ENCODE data around the gene NECTIN1.
A peak's percentile ranks its signal among the peaks of the same experiment; 100 is the strongest.

The NECTIN1 gene

GRCh38 chr11:119729951-119730613, 1.1 kb upstream of the NECTIN1 start:
- DNase-seq (ENCODE audit: low spot score) = peak; percentile 41

GRCh38 chr11:119729581-119729927, 554 bp upstream of the NECTIN1 start:
- DNase-seq (ENCODE audit: low spot score) = no peak

GRCh38 chr11:119728211-119728626, 781 bp downstream of the NECTIN1 start:
- no peak for DNase-seq (ENCODE audit: low spot score)

- peak; percentile 28 for DNase-seq (ENCODE audit: low spot score)
Observed at GRCh38 chr11:119727523-119728151, 1.4 kb downstream of the NECTIN1 start.

GRCh38 chr11:119726585-119727522, 2.1 kb downstream of the NECTIN1 start:
- peak; percentile 21 for DNase-seq (ENCODE audit: low spot score)

- no peak for DNase-seq (ENCODE audit: low spot score)
Observed at GRCh38 chr11:119726150-119726553, 2.8 kb downstream of the NECTIN1 start.

GRCh38 chr11:119724956-119725355, 4.0 kb downstream of the NECTIN1 start:
- no peak for DNase-seq (ENCODE audit: low spot score)

GRCh38 chr11:119723952-119724325, 5.1 kb downstream of the NECTIN1 start:
- no peak for DNase-seq (ENCODE audit: low spot score)

GRCh38 chr11:119723243-119723951, 5.6 kb downstream of the NECTIN1 start:
- DNase-seq (ENCODE audit: low spot score) = no peak

GRCh38 chr11:119722281-119722794, 6.7 kb downstream of the NECTIN1 start:
- no peak for DNase-seq (ENCODE audit: low spot score)

- no peak for DNase-seq (ENCODE audit: low spot score)
Observed at GRCh38 chr11:119721129-119722120, 7.6 kb downstream of the NECTIN1 start.

- DNase-seq (ENCODE audit: low spot score) = no peak
Observed at GRCh38 chr11:119720311-119720913, 8.6 kb downstream of the NECTIN1 start.

GRCh38 chr11:119717839-119718534, 11.0 kb downstream of the NECTIN1 start:
- no peak for DNase-seq (ENCODE audit: low spot score)

GRCh38 chr11:119716582-119717498, 12.2 kb downstream of the NECTIN1 start:
- no peak for DNase-seq (ENCODE audit: low spot score)

GRCh38 chr11:119714590-119714989, 14.4 kb downstream of the NECTIN1 start:
- DNase-seq (ENCODE audit: low spot score) = no peak

GRCh38 chr11:119714189-119714588, 14.8 kb downstream of the NECTIN1 start:
- DNase-seq (ENCODE audit: low spot score) = no peak

- no peak for DNase-seq (ENCODE audit: low spot score)
Observed at GRCh38 chr11:119713359-119714040, 15.5 kb downstream of the NECTIN1 start.
